WI38 (cell line): ENCODE results near the gene HLA-DQB1.
"Not testable (repeated sequence)": the region's sequence is repeated elsewhere in the genome, so short reads cannot be mapped to it uniquely, and the experiment has no call there.

Experiments used
- H3K4me3 ChIP-seq: 2 replicates; pipeline ENCODE4 v1.5.1; 2011; ENCODE audit warnings: low read depth, mild to moderate bottlenecking, control low read depth, low read length
- CTCF ChIP-seq: IDR thresholded peaks from 2 replicates; pipeline ENCODE4 v1.5.1; 2012; ENCODE audit warnings: low read depth, mild to moderate bottlenecking, control low read depth, low read length

The HLA-DQB1 gene

GRCh38 chr6:32635526-32636123 lies 30.8 kb downstream of the HLA-DQB1 start:
- H3K4me3 ChIP-seq = no peak overlapping the region
- no peak for TF ChIP-seq CTCF

GRCh38 chr6:32629793-32630192 lies 36.7 kb downstream of the HLA-DQB1 start:
- H3K4me3 ChIP-seq = not testable (repeated sequence)

GRCh38 chr6:32627831-32628230 lies 38.6 kb downstream of the HLA-DQB1 start:
- H3K4me3 ChIP-seq = no peak overlapping the region

GRCh38 chr6:32627249-32627648 lies 39.2 kb downstream of the HLA-DQB1 start:
- no peak overlapping the region for H3K4me3 ChIP-seq
- TF ChIP-seq CTCF = no peak

More at GRCh38 chr6:32627831-32628230, 38.6 kb downstream of the HLA-DQB1 start:
- no peak for TF ChIP-seq CTCF

GRCh38 chr6:32625137-32625536 lies 41.3 kb downstream of the HLA-DQB1 start:
- no peak overlapping the region for H3K4me3 ChIP-seq
- TF ChIP-seq CTCF = no peak

GRCh38 chr6:32624565-32624964 lies 41.9 kb downstream of the HLA-DQB1 start:
- no peak overlapping the region for H3K4me3 ChIP-seq
- no peak for TF ChIP-seq CTCF

GRCh38 chr6:32623693-32624092 lies 42.8 kb downstream of the HLA-DQB1 start:
- TF ChIP-seq CTCF = no peak
- no peak overlapping the region for H3K4me3 ChIP-seq
